ENCODE measurements around the gene TMEM54. TPM values are rescaled to one million over a fixed set of nuclear protein-coding genes. Genes with fewer than 3 reads are reported as not detected.

TMEM54 gene
- total and polyA plus RNA-seq, 2 experiments from 2014 or later = 33.7 to 60.4 TPM

- in situ Hi-C loops (cut with MboI) = no loop called here
- DNase-seq = no peak
- WGBS, 2 experiments (ENCODE audit: low coverage in 1 of 2, low lambda C conversion rate in 2 of 2, missing lambda C conversion rate in 2 of 2) = 67 to 73% methylated on average over 3 of the region's 3 CpGs
- no peaks in the 10 kb centered on the region for H3K9me3 ChIP-seq (ENCODE audit: low read depth)
- H3K4me3 ChIP-seq = no peak overlapping the region
- H3K9me2 ChIP-seq (ENCODE audit: insufficient read depth) = no peaks in the 10 kb centered on the region
- TF ChIP-seq EZH2phosphoT487 (IDR thresholded peaks at IDR 0.05; ENCODE audit: insufficient read depth, low read depth) (no peak), EZH2 (IDR thresholded peaks at IDR 0.05; ENCODE audit: insufficient read depth, poor library complexity, severe bottlenecking) (no peak)
- no peak overlapping the region for H2AFZ ChIP-seq
- H3K79me2 ChIP-seq (ENCODE audit: insufficient read depth) = no peaks in the 10 kb centered on the region
- H3F3A ChIP-seq (ENCODE audit: insufficient read depth) = no peaks in the 10 kb centered on the region
- no peaks in the 10 kb centered on the region for H4K20me1 ChIP-seq (ENCODE audit: insufficient read depth)
- no peak overlapping the region for H3K4me2 ChIP-seq (ENCODE audit: unreplicated experiment)
- no peaks in the 10 kb centered on the region for H3K36me3 ChIP-seq (ENCODE audit: low read depth)
- no peaks in the 10 kb centered on the region for H3K27me3 ChIP-seq (replicated peaks; ENCODE audit: insufficient read depth)
- no peaks in the 10 kb centered on the region for H3K4me1 ChIP-seq (ENCODE audit: insufficient read depth)
- H3K27ac ChIP-seq = no peak overlapping the region
- H3K9ac ChIP-seq = no peak overlapping the region
Measured at GRCh38 chr1:32903991-32904785, 3.0 kb upstream of the TMEM54 start.

- H3K79me2 ChIP-seq (ENCODE audit: insufficient read depth) = no peaks in the 10 kb centered on the region
- H3K27me3 ChIP-seq (replicated peaks; ENCODE audit: insufficient read depth) = no peaks in the 10 kb centered on the region
- H3K9me2 ChIP-seq (ENCODE audit: insufficient read depth) = no peaks in the 10 kb centered on the region
- H3K9ac ChIP-seq = no peak overlapping the region
- H3K27ac ChIP-seq = no peak overlapping the region
- in situ Hi-C loops (cut with MboI) = no loop called here
- no peak overlapping the region for H2AFZ ChIP-seq
- no peaks in the 10 kb centered on the region for H3F3A ChIP-seq (ENCODE audit: insufficient read depth)
- no peaks in the 10 kb centered on the region for H4K20me1 ChIP-seq (ENCODE audit: insufficient read depth)
- H3K36me3 ChIP-seq (ENCODE audit: low read depth) = no peaks in the 10 kb centered on the region
- H3K4me1 ChIP-seq (ENCODE audit: insufficient read depth) = no peaks in the 10 kb centered on the region
- no peak overlapping the region for H3K4me2 ChIP-seq (ENCODE audit: unreplicated experiment)
- H3K4me3 ChIP-seq = no peak overlapping the region
- no peaks in the 10 kb centered on the region for H3K9me3 ChIP-seq (ENCODE audit: low read depth)
- 70 to 71% methylated on average over 6 of the region's 6 CpGs for WGBS, 2 experiments (ENCODE audit: low coverage in 1 of 2, low lambda C conversion rate in 2 of 2, missing lambda C conversion rate in 2 of 2)
- TF ChIP-seq EZH2phosphoT487 (IDR thresholded peaks at IDR 0.05; ENCODE audit: insufficient read depth, low read depth) = no peak
- no peak for TF ChIP-seq EZH2 (IDR thresholded peaks at IDR 0.05; ENCODE audit: insufficient read depth, poor library complexity, severe bottlenecking)
- DNase-seq = no peak
Measured at GRCh38 chr1:32902535-32902920, 1.3 kb upstream of the TMEM54 start.

GRCh38 chr1:32901823-32902534 lies 790 bp upstream of the TMEM54 start:
- in situ Hi-C loops (cut with MboI) = no loop called here
- Histone ChIP-seq H3K27ac (no peak overlapping the region), H3K36me3 (ENCODE audit: low read depth) (no peaks in the 10 kb centered on the region), H3K9ac (peak overlapping the region; percentile 81), H3K79me2 (ENCODE audit: insufficient read depth) (no peaks in the 10 kb centered on the region), H3K4me2 (ENCODE audit: unreplicated experiment) (peak overlapping the region; percentile 85), H4K20me1 (ENCODE audit: insufficient read depth) (no peaks in the 10 kb centered on the region), H3K9me2 (ENCODE audit: insufficient read depth) (no peaks in the 10 kb centered on the region), H3K4me1 (ENCODE audit: insufficient read depth) (no peaks in the 10 kb centered on the region), H3K9me3 (ENCODE audit: low read depth) (no peaks in the 10 kb centered on the region), H3K4me3 (peak overlapping the region; percentile 82), H3F3A (ENCODE audit: insufficient read depth) (no peaks in the 10 kb centered on the region), H3K27me3 (replicated peaks; ENCODE audit: insufficient read depth) (no peaks in the 10 kb centered on the region), H2AFZ (peak overlapping the region; percentile 99)
- no peak for DNase-seq
- 54 to 55% methylated on average over 23 to 24 of the region's 24 CpGs for WGBS, 2 experiments (ENCODE audit: low coverage in 1 of 2, low lambda C conversion rate in 2 of 2, missing lambda C conversion rate in 2 of 2)
- TF ChIP-seq EZH2phosphoT487 (IDR thresholded peaks at IDR 0.05; ENCODE audit: insufficient read depth, low read depth) (no peak), EZH2 (IDR thresholded peaks at IDR 0.05; ENCODE audit: insufficient read depth, poor library complexity, severe bottlenecking) (no peak)

GRCh38 chr1:32900371-32900955 lies 726 bp downstream of the TMEM54 start:
- H3K9ac ChIP-seq = peak overlapping the region; percentile 58
- 33 to 37% methylated on average over 22 of the region's 22 CpGs for WGBS, 2 experiments (ENCODE audit: low coverage in 1 of 2, low lambda C conversion rate in 2 of 2, missing lambda C conversion rate in 2 of 2)

More at GRCh38 chr1:32900371-32900955, 726 bp downstream of the TMEM54 start:
- Histone ChIP-seq H3K9me3 (ENCODE audit: low read depth) (no peaks in the 10 kb centered on the region), H3K36me3 (ENCODE audit: low read depth) (no peaks in the 10 kb centered on the region), H3K27ac (no peak overlapping the region), H3K4me1 (ENCODE audit: insufficient read depth) (no peaks in the 10 kb centered on the region), H3K27me3 (replicated peaks; ENCODE audit: insufficient read depth) (no peaks in the 10 kb centered on the region), H3K4me2 (ENCODE audit: unreplicated experiment) (peak overlapping the region; percentile 80), H3K79me2 (ENCODE audit: insufficient read depth) (no peaks in the 10 kb centered on the region), H3K9me2 (ENCODE audit: insufficient read depth) (no peaks in the 10 kb centered on the region), H3F3A (ENCODE audit: insufficient read depth) (no peaks in the 10 kb centered on the region), H3K4me3 (peak overlapping the region; percentile 82), H2AFZ (peak overlapping the region; percentile 89), H4K20me1 (ENCODE audit: insufficient read depth) (no peaks in the 10 kb centered on the region)
- DNase-seq = no peak
- in situ Hi-C loops (cut with MboI) = no loop called here
- TF ChIP-seq EZH2 (IDR thresholded peaks at IDR 0.05; ENCODE audit: insufficient read depth, poor library complexity, severe bottlenecking) = no peak
- no peak for TF ChIP-seq EZH2phosphoT487 (IDR thresholded peaks at IDR 0.05; ENCODE audit: insufficient read depth, low read depth)
